Measurements from ENCODE around the gene CARMIL1.

Gene CARMIL1

GRCh38 chr6:25336996-25337395, 57.8 kb downstream of the CARMIL1 start:
- H3K4me3 ChIP-seq (ENCODE audit: low read depth, low read length): no peak overlapping the region
- H3K27ac ChIP-seq: no peak overlapping the region
- peaks cover 10% of the 10 kb centered on the region for H3K4me1 ChIP-seq

DNA sequence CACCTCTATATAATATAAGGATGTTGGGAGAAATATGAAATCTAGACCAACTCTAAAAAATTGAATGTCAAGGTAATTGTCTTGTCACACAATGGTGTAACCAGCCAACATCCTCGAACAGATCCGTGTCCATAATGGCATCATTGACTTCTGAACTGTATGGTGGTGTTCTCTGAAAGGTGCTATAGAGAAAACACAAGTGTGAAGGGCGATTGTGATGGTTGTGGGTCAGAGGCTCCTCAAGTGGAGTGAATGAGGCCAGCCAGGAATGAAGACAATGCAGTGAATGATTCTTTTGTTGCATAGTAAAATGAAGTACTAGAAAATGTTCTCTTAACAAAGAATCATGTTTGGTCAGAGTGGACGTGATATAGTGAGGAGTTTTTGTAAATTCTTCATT, 58.3 kb downstream of the CARMIL1 start:
- no peak overlapping the region for H3K9ac ChIP-seq

More at GRCh38 chr6:25336996-25337395, 57.8 kb downstream of the CARMIL1 start:
- Histone ChIP-seq H2AFZ (no peak overlapping the region), H3K27me3 (ENCODE audit: control insufficient read depth, insufficient read depth, low read length) (no peaks in the 10 kb centered on the region), H3K9ac (no peak overlapping the region), H3K79me2 (peaks cover 12% of the 10 kb centered on the region), H3K4me2 (ENCODE audit: low read length) (no peak overlapping the region), H3K36me3 (ENCODE audit: control insufficient read depth, insufficient read depth, low read length) (no peaks in the 10 kb centered on the region), H3K9me3 (ENCODE audit: control insufficient read depth, low read length) (no peaks in the 10 kb centered on the region)
- no peak for TF ChIP-seq CTCF (IDR thresholded peaks at IDR 0.05)

GRCh38 chr6:25340431-25341202, 61.4 kb downstream of the CARMIL1 start:
- H3K9me3 ChIP-seq (ENCODE audit: control insufficient read depth, low read length): no peaks in the 10 kb centered on the region
- H3K79me2 ChIP-seq: peaks cover 21% of the 10 kb centered on the region
- H3K36me3 ChIP-seq (ENCODE audit: control insufficient read depth, insufficient read depth, low read length): no peaks in the 10 kb centered on the region
- no peaks in the 10 kb centered on the region for H3K27me3 ChIP-seq (ENCODE audit: control insufficient read depth, insufficient read depth, low read length)
- H3K4me2 ChIP-seq (ENCODE audit: low read length): no peak overlapping the region
- peaks cover 3% of the 10 kb centered on the region for H3K4me1 ChIP-seq
- no peak overlapping the region for H3K27ac ChIP-seq
- no peak overlapping the region for H2AFZ ChIP-seq
- no peak for TF ChIP-seq CTCF (IDR thresholded peaks at IDR 0.05)
- no peak overlapping the region for H3K9ac ChIP-seq
- H3K4me3 ChIP-seq (ENCODE audit: low read depth, low read length): no peak overlapping the region

More for the DNA sequence above, 58.3 kb downstream of the CARMIL1 start:
- no peak for TF ChIP-seq CTCF (IDR thresholded peaks at IDR 0.05)
- Histone ChIP-seq H3K27ac (no peak overlapping the region), H3K79me2 (peaks cover 12% of the 10 kb centered on the region), H2AFZ (no peak overlapping the region), H3K4me1 (peaks cover 10% of the 10 kb centered on the region), H3K36me3 (ENCODE audit: control insufficient read depth, insufficient read depth, low read length) (no peaks in the 10 kb centered on the region), H3K27me3 (ENCODE audit: control insufficient read depth, insufficient read depth, low read length) (no peaks in the 10 kb centered on the region), H3K9me3 (ENCODE audit: control insufficient read depth, low read length) (no peaks in the 10 kb centered on the region), H3K4me3 (ENCODE audit: low read depth, low read length) (no peak overlapping the region), H3K4me2 (ENCODE audit: low read length) (no peak overlapping the region)

- H3K36me3 ChIP-seq (ENCODE audit: control insufficient read depth, insufficient read depth, low read length): no peaks in the 10 kb centered on the region
- H3K4me2 ChIP-seq (ENCODE audit: low read length): no peak overlapping the region
- peaks cover 20% of the 10 kb centered on the region for H3K79me2 ChIP-seq
- H3K9ac ChIP-seq: no peak overlapping the region
- no peak overlapping the region for H3K27ac ChIP-seq
- H3K9me3 ChIP-seq (ENCODE audit: control insufficient read depth, low read length): no peaks in the 10 kb centered on the region
- peaks cover 3% of the 10 kb centered on the region for H3K4me1 ChIP-seq
- TF ChIP-seq CTCF (IDR thresholded peaks at IDR 0.05): no peak
- H3K4me3 ChIP-seq (ENCODE audit: low read depth, low read length): no peak overlapping the region
- H3K27me3 ChIP-seq (ENCODE audit: control insufficient read depth, insufficient read depth, low read length): no peaks in the 10 kb centered on the region
- no peak overlapping the region for H2AFZ ChIP-seq
Observed at GRCh38 chr6:25341203-25341552, 62.0 kb downstream of the CARMIL1 start.
